ENCODE data around the gene SATB2.

The SATB2 gene

DNA sequence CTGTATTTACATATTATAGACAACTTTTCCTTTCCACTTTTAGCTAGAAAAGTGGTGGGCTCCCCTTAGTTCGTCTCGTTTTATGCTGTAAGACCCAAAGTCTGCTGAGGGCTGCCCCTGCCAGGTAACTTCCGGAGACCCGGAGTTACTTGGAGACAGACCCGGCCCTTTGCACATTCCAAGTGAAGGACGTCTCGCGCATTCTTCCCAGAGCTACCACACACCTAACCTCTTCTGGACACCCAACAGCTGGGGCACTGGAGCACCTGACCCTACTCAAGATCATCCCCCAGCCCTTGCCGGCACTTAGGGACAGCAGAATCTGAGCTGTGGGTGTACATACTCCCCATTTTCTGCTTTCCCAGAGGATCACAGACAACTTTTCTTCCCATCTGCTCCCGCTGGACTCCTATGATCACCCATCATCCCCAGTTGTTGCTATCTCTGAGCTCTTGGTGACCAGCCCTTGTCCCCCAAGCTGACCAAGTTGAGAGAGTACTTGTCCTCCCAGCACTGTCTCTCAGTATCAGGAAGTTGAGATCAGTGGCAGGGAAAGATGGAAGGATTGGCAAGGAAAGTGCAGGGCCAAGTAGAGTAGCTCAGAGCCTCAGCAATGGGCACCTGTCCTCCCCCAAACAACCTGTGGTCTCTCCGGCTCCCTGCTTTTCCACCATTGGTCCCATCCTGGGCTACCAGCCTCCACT, 8.4 kb upstream of the SATB2 start:
- no peak for DNase-seq

DNA sequence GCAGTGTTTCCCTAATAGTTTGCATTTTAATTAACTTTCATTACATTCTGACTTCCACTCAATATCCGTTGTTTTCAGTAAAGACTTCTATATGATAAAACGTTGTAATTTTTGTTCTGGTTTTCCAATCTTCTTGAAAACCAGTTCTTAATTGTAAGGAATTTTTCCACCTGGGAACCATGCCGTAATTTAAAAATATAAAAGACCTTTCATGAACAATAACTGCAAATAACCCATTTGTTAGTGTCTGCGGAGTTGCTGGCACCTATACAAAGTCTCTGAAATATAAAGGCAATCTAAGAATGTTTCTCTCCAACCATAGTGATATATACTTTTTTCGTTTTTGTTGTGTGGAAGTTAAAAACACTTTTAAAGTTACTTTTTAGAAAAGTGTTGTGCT, 7.7 kb upstream of the SATB2 start:
- DNase-seq = no peak

DNA sequence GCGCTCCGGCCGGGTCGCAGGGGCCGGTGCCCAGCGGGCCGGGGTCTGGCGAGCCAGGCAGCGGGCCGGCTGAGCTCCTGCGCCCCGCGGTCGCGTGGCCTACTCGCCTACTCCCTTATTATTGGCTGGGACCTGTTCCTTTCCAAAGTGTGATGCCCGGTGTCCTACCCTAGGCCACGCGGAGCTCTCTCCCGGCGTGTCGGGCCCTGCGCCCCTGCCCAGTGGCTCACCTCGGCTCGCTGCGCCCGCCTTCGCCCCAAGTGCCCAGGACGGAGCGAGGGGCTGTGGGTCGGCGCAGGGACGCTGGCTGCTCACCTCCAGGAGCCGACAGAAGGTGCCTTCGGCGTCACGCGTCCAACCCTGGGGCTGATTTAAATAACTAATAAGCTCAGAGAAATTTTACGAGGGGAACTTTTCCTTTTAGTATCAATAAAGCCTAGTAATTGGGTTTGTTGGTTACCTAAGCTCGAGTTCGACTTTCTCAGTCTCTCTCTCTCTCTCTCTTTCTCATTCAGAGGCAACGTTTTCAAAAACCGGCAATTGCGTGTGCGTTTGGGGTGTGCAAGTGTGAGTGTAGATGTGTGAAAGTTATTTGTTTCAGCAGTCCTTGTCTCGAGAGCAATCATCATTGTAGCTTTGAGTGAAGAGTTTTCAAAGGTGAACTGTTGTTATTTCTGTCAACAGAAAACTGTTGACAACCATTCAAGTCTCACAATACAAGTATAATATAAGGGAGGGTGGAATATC, 7.0 kb upstream of the SATB2 start:
- no peak for DNase-seq

DNA sequence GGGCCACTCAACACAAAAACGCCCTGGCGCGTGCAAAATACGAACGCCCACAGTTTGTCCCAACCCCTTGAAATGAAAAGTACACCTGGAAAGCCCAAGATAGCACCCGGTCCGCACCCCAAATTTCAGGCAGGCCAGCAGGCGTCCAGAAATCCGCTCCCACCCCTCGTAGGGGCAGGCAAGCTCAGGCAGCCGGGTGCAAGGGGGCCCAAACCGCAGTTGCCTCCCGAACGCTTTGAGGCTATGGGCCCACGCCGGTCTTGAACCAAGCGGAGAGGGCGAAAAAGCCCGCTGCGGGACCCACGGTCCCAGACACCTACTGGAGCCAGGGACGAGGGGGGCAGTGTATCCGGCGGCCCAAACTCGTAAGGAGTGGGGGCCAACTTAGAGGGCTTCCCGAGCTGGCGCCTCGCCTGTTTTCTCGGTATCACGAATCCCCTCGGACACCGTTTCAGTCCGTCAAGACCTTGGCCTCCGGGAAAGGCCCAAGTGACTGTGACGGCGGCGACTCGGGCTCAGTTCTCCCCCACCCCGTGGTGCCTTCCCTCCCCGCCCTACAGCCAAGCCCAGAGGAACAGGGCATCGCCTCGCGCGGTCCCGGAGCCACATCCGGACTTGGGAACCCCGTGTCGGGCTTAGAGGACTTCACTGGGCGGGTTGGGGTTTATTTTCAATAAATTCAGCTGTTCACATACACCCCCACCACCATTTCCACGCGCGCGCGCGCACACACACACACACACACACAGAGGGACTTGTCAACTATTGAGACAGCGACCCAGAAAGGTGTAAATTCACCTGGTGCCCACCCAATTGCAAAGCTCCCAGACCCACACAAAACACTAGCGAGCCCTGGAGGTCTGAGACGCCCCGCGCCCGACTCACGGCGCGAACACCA, 6.2 kb upstream of the SATB2 start:
- peak in 2 of 14 donors; percentile 23 to 53 for DNase-seq

DNA sequence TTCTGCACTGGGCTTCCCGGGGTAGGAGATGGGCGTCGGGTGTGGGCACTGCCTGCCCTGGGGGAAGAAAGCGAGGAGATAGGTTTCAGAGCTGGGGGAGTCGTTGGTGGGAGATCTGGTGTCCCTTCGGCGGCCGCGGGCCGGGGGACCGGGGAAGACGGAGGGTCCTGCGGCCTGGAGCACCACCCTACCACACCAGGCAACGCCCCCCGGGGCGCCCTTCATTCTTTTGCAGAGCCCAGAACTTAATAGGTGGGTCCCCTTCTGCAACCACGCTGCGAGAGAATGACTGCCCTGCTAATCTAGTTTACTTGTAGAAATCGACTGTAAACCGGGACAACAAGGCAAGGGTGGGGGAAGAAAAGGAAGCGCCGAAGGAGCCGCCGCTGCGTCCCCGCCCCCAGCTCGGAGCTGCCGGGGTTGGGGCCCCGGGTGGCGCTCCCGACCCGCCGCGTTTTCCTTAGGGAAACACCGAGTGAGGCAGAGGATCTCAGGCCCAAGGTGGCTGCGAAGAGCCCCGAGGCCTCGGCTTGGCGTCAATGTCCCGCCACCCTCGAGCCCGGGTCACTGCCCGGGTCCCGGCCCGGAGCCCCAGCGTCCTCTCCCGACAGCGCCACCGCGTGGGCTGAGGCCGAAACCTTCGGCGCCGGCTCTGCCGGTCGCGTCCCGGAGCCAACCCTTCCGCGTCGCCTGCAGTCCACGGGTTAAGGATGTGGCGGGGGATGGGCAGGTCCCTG, 5.4 kb upstream of the SATB2 start:
- DNase-seq = peak in 9 of 14 donors; percentile 32 to 74 (median 43)

DNA sequence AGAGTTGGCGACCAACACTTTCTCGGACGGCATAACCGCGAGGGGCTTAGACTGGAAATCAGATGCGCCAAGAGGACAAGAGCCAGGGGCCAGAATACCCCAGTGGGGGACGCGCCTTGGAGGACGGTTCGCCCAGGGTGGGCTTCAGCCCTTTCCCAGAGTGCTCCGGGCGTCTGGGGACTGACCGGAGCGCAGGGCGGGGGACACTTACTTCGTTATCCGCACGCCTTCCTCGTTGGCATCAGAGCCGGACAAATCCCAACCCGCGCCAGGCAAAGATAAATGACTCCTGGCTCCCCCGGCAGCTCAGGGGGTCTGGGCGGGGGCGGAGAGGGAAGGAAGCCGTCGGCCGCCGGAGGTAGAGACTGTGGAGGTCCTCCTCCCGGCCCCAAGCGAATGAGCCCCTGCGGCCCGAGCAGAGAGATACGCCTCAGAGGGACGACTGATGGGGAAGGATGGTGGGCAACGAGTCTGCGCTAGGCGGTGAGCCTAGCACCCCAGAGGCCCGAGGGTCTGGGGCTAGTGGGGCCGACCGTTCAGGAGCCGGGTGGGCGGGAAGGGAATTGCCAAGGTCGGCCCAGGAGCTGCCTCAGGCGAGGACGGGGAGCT, 4.7 kb upstream of the SATB2 start:
- no peak for DNase-seq

DNA sequence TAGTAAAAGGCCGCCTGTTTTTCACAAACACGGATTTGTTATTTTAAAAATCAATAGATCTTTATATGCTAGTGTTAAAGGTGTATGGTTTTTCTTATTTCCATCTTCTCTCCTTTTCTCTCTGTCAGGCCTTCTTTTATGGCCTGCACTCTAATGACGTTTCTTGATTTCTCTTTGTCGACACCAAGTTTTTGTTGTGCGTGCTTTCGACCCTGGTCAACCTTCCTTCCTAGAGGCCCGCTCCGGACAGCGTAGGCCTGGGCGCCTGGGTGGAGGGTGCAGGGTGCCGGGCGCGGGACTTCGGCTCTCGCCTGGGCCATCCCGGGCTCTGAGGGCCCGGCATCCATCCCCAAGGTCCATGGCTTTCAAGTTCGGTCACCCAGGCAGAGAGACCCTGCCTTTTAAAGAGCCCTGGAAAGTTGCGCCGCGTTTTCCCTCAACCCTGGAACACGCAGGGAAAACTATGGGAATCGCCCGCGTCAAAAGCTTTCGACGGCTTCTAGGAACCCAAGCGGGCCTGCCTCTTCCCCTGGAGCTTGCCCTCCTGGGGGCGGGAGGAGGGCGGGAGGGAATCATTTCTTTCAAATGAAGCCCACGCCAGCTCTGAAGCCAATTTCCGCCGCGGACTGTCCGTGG, 4.1 kb upstream of the SATB2 start:
- no peak for DNase-seq

DNA sequence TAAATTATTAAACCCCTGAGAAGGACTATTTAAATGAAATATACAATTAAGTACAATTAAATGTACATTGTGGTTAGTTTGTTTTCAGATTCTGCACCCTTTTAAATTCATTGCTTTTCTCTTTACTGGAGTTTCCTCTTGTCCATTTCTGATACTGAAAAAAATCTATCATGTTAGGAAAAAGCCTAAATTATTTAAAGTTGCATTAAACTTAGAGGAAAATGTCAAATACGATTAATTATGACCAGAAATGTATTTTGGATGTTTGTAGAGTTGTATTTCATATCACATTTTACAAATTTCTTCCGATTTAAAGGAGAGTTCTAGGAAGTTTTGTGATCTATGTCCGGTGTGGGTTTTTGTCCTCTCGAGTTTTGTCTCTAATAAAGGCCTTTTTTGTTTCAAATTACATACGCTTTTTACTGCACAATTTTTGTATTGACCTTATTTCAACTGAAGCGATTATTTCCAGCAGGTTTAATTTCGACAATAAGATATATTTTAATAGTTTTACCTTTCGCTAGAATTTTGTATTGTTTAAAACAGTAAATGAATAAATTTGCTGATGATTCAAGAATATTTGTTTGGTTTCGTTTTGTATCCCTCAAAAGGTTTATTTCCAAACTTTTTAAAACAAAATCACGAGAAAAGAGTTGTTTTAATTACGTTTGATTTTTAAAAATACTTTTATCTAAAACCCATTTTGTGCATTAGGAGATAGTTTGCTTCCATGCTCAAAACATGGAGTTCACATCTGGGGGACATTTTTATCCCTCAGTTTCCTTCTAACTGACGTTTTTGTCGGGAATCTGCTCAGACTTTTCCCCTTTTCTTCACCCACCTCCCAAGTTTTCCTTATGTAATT, 3.3 kb upstream of the SATB2 start:
- no peak for DNase-seq

DNA sequence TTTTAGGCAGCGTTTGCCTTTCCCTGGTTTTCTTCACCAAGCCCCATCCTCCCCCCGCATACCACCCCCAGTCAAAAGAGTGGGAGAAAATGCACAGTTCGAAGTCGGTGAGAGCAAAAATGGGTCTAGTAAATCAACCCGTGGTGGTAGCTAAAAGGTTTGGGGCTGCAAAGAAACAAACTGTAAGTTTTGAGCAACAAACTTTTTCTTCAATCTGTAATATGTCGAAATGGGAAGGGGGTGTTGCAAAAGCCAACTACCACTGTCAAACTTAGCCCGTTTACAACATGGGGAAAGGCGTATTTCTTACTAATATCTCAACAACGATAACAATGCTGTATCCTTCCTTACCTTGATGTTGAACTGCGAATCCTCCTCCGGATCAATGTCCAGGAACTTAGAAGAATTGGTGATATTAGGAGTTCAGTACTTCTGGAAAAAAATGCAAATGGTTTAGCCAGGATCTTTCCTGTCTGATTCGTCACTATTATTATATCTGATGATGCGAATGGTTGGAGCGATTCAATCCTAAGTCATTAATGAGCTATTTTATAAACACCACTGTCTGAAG, 2.4 kb upstream of the SATB2 start:
- DNase-seq = peak in 1 of 14 donors; percentile 57

DNA sequence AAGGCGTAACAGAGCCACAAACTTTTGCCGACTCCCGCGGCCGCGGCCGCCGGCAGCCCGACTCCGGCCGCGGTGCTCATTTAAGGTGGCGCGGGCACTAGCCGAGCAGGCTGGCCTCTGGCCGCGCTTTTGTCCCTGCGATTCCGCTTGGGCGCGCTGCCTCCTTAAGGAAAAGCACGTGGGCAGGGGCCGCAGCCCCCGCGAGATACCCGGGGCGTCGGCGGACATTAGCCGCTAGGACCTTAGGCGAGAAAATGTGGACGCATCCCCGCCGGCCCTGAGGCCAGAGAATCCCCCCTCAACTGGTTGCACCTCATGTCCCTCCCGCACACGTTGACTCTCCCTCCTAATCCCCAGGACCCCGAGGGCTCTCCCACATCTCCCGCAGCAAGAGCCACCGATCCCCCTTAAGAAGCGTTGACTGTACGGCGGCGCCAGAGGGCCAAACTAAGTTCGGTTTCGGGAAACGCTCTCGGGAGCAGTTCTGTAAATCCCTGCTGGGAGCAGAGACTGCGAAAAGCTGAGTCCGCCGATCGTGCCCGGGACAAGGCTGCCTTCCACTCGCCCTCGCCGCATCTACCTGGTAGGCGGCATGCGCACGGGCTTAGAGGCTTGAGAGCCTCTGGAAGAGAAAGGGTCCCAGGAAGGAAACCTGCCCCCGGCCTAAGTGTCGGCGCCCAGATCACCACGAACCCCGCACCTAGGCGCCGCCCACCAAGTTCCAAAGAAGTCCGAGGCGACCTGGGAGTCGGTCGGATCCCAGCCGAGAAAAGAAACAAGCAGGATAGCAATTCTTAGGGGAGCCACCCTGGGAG, 1.8 kb upstream of the SATB2 start:
- DNase-seq = peak; percentile 29 to 98 (median 91)

DNA sequence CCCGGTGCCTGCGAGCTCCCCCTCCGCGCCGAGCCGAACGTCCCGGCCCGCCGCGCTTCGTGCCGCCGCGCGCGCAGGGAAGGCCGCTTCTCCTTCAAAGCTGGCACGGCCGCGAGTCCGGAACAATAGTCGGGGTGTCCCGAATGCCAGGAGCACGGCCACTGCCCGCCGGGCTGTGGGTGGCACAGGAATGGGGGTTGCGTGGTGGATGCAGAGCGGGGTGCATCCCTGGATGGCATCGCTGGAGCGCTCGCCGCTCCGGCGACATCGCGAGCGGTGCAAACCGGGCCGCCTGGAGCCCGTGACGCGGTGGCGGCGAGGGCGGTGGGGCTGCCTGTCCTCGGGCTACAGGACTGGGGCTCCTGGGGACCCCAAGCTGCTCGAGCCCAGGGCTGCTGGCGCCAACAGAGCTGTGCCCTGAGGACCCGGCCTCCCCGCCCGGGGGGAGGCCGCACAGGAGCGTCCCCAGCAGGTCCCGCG, 1.1 kb upstream of the SATB2 start:
- peak in 3 of 14 donors; percentile 62 to 78 (median 69) for DNase-seq

DNA sequence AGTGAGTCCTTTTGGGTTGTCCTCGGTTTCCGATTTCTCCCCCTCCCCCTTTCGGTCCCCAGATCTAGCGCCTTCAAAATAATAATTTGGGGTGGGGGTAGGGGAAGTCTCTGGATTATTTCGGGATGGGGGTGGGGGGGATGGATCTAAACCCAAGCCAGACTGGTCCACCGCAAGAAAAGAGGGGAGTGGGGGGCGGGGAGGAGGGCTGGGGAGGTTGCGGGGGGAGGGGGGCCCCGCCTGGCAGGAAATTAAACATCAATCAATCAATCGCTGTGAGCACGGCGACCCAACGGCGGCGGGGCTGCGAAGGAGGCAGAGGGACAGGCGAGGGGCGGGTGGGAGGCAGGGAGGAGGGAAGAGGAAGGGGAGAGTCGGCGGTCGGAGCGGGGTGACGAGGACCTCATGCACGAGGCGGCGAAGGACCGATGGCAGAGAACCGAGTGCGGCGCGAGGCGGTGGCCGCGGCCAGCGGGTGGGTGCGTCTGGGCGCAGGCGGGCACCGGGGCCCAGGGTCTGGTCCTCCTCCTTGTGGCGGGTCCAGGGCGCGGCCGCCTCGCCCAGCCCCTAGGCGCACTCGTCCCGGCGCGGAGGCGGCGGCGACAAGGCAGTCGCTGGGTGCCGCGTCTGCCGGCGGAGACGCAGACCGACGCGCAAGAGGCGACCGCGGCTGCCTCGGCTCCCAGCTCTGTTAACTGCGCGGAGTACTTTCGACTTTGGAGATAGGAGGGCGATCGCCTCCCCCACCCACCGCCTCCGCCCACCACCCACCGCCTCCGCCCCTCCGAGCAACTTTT, 468 bp upstream of the SATB2 start:
- no peak for DNase-seq

DNA sequence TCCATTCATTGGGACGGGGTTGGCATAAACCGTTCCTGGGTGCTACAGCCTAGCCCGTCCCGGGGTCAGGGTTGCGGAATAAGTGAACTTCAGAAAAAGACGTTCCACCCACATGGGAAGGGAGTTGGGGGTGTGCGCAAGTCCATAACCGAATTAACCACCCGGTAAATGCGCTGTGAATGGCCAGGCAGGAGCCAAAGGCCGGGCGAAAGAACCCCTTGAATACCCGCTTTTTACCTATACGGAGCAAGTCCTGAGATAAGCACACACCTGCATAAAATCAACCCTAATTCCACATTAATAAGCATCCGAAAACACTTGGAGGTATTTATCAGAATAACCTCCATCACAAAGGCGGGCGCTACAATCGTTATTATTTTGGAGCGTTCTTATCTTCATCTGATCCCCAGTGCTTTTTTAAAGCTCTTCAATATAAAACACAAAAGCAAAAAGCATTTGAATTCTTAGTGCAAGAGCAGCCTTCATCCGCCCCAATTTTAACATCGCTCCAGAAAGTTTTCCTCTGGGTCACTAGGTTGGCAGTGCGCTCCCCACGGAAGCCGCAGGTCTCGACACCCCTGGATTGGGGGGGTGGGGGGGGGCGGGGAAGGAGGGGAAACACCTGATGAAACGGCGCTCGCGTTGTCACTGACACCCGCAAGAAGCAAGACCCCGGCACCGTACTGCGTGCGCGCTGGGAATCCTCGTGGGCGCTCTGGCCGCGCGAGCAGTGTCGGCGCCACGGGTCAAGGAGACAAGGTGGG, 1.2 kb downstream of the SATB2 start:
- no peak for DNase-seq

DNA sequence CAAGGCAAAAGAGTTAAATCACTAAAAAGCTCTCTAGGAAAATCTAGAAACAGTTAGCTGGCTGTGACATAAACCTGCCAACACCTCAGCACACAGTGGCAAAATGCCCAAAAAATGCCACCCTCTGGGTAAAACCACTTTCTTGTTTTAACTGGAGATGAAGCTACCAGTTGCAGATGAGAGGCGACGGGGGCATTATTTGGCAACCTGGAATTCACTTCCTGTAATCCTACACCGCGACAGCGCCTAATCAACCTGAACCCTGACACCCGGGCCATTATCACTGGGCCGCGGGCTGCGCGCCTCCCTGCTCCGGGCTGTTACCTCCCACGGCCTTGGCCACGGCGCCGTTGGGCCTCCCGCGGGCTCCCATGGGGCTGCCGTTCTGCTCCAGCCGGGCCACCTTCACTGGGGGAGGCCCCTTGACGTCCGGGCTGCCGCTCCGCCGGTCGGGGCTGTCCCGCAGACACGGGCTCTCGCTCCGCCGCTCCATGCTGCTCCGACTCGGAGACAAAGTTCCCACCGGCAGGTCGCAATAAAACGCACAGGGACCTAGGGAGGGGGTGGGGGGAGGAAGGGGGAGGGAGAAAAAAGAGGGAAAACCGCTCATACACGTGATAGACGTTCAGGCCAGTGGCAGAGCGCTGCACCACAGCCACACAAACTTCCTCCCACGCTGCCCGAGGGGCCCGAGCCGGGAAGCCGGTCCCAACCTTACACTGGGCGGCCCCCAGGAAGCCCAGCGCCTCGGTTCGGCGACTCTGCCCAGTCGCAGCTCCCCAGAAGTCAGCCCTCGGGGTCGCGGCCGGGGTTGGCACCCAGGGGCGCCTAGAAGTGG, 2.0 kb downstream of the SATB2 start:
- DNase-seq = no peak

DNA sequence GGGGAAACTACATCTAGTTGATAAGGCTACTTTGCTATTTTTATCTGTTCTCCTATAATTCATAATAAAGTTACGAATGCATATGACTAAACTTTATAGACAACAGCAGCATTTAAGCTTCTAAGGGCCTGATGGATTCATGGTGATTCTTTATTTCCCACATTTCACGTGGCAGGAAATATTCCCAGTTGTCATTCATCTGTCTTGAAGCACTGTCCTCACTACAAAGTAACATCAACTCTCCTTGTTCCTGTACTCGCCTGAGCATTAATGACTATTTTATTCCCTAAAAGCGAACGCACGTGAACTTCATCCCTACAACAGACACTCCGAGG, 2.6 kb downstream of the SATB2 start:
- DNase-seq = no peak

DNA sequence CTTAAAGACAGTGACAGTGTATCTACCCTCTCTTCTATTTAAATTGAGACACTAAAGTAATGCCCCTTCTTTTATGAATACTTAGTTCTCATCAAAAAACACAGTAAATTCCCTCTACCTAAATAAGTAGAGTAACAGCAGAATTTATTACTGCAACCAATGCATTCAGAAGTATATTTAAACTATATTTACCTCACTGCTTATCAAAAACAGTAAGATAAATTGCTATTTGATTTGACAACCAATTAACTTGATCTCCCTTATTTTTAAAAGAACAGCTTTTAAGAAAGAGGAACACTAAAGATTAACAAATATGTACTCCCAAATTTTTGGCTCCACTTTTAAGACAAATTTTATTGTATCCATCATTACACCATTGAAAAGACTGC, 4.8 kb downstream of the SATB2 start:
- no peak for DNase-seq

Data from C1 segment of cervical spinal cord (tissue), 14 donors.